Body of pancreas (tissue), 4 donors: Measurements from ENCODE around the gene ARHGAP18.

Experiments used
- POLR2A ChIP-seq, 3 donors: fragments of 450-650 bp; IDR thresholded peaks; one replicate each; pipeline ENCODE4 v1.6.1; 2016; ENCODE audit warnings: antibody characterized with exemption in 3 of 3, mild to moderate bottlenecking in 2 of 3
- TF ChIP-seq, protein P1 (sequence below), 7 experiments: fragments of 450-650 bp in 4 of 7; fragments of 200-600 bp in 3 of 7; sonication (generic) in 3 of 7; IDR thresholded peaks; one replicate each; pipeline ENCODE4 v1.5.1; 2016 to 2019; ENCODE audit warnings: antibody characterized with exemption in 7 of 7

DNA sequence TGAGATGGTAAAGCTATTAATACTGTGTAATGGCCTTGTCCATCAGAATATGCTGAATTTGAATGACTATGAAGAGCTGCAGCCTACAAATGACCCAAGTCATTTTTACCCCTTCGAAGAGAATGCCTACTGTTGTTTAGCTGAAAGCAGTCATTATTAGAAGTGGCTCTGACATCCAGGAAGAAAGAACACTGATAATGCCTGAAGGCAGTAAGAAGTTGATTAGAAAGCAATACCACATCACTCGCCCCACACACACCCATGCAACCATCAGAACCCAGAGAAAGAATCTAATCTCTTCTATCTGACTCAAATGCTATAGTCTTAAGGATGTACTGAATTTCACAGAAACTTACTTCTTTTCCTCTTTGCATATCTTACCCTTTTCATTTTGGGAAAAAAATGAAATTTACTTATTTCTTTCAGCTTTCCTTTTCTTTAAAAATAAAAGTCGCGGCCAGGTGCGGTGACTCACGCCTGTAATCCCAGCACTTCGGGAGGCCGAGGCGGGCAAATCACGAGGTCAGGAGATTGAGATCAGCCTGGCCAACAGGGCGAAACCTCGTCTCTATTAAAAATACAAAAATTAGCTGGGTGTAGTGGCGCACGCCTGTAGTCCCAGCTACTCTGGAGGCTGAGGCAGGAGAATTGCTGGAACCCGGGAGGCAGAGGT is 61.0 kb downstream of the ARHGAP18 start:
- TF ChIP-seq, protein P1, sequence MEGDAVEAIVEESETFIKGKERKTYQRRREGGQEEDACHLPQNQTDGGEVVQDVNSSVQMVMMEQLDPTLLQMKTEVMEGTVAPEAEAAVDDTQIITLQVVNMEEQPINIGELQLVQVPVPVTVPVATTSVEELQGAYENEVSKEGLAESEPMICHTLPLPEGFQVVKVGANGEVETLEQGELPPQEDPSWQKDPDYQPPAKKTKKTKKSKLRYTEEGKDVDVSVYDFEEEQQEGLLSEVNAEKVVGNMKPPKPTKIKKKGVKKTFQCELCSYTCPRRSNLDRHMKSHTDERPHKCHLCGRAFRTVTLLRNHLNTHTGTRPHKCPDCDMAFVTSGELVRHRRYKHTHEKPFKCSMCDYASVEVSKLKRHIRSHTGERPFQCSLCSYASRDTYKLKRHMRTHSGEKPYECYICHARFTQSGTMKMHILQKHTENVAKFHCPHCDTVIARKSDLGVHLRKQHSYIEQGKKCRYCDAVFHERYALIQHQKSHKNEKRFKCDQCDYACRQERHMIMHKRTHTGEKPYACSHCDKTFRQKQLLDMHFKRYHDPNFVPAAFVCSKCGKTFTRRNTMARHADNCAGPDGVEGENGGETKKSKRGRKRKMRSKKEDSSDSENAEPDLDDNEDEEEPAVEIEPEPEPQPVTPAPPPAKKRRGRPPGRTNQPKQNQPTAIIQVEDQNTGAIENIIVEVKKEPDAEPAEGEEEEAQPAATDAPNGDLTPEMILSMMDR (IDR thresholded peaks at IDR 0.05), result no peak
- TF ChIP-seq POLR2A (IDR thresholded peaks at IDR 0.05), result no peak
